IPS DF 6.9 (cell line): ENCODE measurements around the gene NPEPL1.

Experiments
- DNase-seq: peaks from one replicate; pipeline ENCODE4 v3.0.0-alpha.2; 2013; ENCODE audit warnings: low read depth, low spot score
- H3K27ac ChIP-seq: one replicate; pipeline ENCODE4 v1.5.1; 2013; ENCODE audit warnings: low read length, control low read depth
- H3K27me3 ChIP-seq: 2 replicates; pipeline ENCODE4 v1.6.1; 2013; ENCODE audit warnings: mild to moderate bottlenecking, low read length; ENCODE audit not compliant: control insufficient read depth, insufficient read depth
- H3K36me3 ChIP-seq: 2 replicates; pipeline ENCODE4 v1.6.1; 2013; ENCODE audit warnings: low read length; ENCODE audit not compliant: control insufficient read depth, insufficient read depth
- H3K4me1 ChIP-seq: 2 replicates; pipeline ENCODE4 v1.6.1; 2013; ENCODE audit warnings: low read length; ENCODE audit not compliant: control insufficient read depth, insufficient read depth
- H3K4me3 ChIP-seq: 2 replicates; pipeline ENCODE4 v1.5.1; 2013; ENCODE audit warnings: mild to moderate bottlenecking, low read length
- H3K9me3 ChIP-seq: 2 replicates; pipeline ENCODE4 v1.6.1; 2013; ENCODE audit warnings: low read length, inconsistent platforms; ENCODE audit not compliant: control insufficient read depth, insufficient read depth
- WGBS: extraction: QIAGEN DNeasy Blood & Tissue Kit; methylation state at CpG from one replicate; pipeline ENCODE4 v1.1.7; 2013; ENCODE audit warnings: mixed read lengths, missing lambda C conversion rate; ENCODE audit not compliant: insufficient read length, insufficient coverage; 5-methylcytosine and 5-hydroxymethylcytosine counted together

NPEPL1 gene

DNA sequence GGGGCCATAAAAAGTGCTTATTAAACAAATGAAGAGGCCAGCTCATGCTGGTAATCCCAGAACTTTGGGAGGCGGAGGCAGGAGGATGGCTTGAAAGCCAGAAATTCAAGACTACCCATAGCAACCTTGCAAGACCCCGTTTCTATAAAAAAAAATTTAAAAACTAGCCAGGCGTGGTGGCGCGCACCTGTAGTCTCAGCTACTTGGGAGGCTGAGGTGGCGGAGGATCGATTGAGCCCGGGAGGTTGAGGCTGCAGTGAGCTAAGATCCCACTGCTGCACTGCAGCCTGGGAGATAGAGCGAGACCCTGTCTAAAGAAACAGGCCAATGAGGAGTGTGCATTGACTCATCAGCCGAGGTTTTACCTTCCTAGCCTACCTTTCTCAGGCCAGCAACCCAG, 15.2 kb downstream of the NPEPL1 start:
- H3K4me3 ChIP-seq = no peak overlapping the region
- no peaks in the 10 kb centered on the region for H3K9me3 ChIP-seq
- no peak overlapping the region for H3K27ac ChIP-seq
- DNase-seq = no peak
- H3K36me3 ChIP-seq = peaks cover 7% of the 10 kb centered on the region
- H3K4me1 ChIP-seq = no peaks in the 10 kb centered on the region
- WGBS = no CpG with 5 or more reads among the region's 10 CpGs
- H3K27me3 ChIP-seq = no peaks in the 10 kb centered on the region

DNA sequence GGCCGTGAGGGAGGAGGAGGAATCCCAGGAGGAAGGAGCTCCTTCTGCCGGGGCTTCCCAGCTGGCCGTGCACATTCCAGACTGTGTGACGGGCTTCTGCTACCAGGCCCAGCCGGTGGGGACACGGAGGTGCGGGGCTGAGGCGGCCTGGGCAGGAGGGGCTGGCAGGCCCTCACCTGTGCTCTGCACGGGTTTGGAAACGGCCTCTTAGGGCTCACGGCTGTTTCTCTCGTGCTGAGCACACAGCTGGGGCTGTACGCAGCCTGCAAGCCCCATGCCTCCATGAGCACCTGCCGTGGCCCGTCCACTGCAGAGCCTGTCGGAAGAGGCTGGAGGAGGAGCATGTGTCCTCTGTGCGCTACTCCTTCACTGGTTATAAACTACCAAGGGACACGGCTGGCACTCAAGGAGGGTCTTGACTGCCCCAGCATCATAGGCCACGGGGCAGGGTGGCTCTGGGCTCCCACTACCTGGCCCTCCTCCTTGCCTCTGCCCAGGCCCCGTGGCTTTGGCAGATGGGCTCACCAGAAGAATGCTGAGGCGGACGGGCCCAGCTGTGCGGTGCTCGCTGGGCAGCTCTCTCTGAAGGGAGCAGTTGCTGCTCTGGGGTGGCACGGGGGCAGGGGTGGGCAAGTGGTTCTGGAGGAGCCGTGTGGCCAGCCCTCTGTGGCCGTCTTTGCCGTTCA, 15.8 kb downstream of the NPEPL1 start:
- no peak for DNase-seq
- H3K4me1 ChIP-seq = no peaks in the 10 kb centered on the region
- H3K36me3 ChIP-seq = peaks cover 5% of the 10 kb centered on the region
- no peaks in the 10 kb centered on the region for H3K9me3 ChIP-seq
- H3K27me3 ChIP-seq = no peaks in the 10 kb centered on the region
- H3K4me3 ChIP-seq = no peak overlapping the region
- H3K27ac ChIP-seq = no peak overlapping the region
- no CpG with 5 or more reads among the region's 28 CpGs for WGBS

DNA sequence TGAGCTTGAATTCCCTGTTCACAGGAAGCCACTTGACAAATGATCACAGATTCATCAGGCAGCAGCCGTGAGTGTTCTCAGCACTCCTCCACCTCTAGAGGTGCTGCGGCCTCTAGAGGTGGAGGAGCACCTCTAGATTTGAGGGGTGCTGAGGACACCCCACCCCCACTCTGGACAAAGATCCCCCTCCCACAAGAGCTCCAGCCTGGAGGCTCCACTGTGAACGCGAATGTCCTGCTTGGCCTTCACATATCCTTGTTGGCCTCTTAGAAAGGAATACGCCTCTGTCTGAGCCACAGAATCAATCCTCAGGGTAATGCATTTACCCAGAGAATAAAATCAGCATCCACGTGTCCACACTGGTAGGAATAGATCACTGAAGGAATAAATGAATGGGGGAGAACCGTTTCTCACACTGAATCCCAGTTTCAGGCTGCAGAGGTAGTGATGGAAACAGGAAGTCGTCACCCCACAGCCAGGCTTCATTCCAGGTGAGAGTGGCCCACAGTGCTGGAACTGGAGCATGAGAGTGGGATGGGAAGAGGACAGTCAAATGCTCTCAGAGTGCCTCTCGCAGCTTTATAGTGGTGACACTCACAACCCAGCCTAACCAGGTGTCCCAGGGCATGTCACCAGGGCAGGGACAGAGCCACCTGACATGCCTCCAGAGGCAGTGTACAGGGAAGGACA, 16.6 kb downstream of the NPEPL1 start:
- no peaks in the 10 kb centered on the region for H3K4me1 ChIP-seq

DNA sequence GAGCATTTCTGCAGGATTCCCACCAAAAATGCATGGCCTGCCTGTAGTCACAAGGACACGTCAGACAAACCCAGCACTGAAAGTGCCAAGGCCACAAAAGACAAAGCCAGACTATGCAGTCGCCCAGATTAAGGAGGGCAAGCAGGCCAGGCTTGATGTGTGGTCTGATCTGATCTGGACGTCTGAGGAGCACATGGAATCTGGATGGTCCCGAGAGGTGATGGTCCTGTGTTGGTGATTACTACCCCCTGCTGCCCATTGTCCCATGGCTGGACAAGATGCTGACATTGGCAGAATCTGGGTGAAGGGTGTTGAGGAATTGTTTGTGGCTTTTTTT, 17.1 kb downstream of the NPEPL1 start:
- no peaks in the 10 kb centered on the region for H3K9me3 ChIP-seq
- DNase-seq = no peak
- no peak overlapping the region for H3K27ac ChIP-seq
- no peaks in the 10 kb centered on the region for H3K27me3 ChIP-seq
- H3K36me3 ChIP-seq = peaks cover 2% of the 10 kb centered on the region; the same call in 1 of the 2 replicates
- WGBS = no CpG with 5 or more reads among the region's 4 CpGs
- H3K4me3 ChIP-seq = no peak overlapping the region
- no peaks in the 10 kb centered on the region for H3K4me1 ChIP-seq

More for the DNA sequence above, 16.6 kb downstream of the NPEPL1 start:
- Histone ChIP-seq H3K27me3 (no peaks in the 10 kb centered on the region), H3K9me3 (no peaks in the 10 kb centered on the region), H3K36me3 (peaks cover 2% of the 10 kb centered on the region; the same call in 1 of the 2 replicates), H3K4me3 (no peak overlapping the region), H3K27ac (no peak overlapping the region)
- DNase-seq = no peak
- WGBS = no CpG with 5 or more reads among the region's 9 CpGs

DNA sequence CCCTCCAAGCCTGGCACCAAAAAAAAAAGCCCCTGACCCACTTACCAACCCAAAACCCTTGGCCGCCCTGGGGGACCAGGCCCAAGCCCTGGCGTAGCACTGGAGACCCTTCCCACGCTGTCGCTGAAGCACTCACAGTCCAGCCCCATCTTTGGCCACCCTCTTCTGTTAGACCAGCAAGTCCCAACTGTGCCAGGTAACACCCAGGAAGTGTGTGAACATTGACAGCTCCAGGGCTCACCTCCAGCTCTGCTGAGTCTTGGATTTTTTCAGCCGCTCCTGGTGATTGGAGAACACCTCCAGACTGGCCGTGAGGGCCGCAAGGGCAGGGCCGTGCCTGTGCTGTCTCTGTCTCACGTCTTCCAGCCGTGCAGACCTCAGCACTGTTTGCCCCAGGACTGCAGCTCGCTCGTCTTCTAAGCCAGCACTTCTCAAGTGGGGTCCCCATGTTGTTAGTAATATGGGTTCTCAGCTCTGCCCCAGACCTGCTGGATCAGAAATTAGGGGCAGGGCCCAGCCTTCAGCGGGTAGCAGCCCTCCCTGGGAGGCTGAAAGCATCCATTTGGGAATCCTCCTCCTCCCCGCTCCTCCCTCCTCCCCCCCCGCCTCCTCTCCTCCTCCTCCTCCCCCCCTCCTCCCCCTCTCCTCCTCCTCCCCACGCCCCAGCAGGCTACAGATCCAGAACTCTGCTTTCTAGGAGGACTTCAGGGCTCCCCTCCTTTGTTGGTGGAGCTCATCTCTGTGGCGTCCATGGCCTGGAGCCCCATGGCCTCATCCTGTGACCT, 18.1 kb downstream of the NPEPL1 start:
- Histone ChIP-seq H3K27me3 (no peaks in the 10 kb centered on the region), H3K36me3 (peaks cover 2% of the 10 kb centered on the region; the same call in 1 of the 2 replicates), H3K9me3 (no peaks in the 10 kb centered on the region), H3K4me3 (no peak overlapping the region), H3K27ac (no peak overlapping the region), H3K4me1 (no peaks in the 10 kb centered on the region; the same call in 1 of the 2 replicates)
- no peak for DNase-seq
- WGBS = no CpG with 5 or more reads among the region's 17 CpGs

DNA sequence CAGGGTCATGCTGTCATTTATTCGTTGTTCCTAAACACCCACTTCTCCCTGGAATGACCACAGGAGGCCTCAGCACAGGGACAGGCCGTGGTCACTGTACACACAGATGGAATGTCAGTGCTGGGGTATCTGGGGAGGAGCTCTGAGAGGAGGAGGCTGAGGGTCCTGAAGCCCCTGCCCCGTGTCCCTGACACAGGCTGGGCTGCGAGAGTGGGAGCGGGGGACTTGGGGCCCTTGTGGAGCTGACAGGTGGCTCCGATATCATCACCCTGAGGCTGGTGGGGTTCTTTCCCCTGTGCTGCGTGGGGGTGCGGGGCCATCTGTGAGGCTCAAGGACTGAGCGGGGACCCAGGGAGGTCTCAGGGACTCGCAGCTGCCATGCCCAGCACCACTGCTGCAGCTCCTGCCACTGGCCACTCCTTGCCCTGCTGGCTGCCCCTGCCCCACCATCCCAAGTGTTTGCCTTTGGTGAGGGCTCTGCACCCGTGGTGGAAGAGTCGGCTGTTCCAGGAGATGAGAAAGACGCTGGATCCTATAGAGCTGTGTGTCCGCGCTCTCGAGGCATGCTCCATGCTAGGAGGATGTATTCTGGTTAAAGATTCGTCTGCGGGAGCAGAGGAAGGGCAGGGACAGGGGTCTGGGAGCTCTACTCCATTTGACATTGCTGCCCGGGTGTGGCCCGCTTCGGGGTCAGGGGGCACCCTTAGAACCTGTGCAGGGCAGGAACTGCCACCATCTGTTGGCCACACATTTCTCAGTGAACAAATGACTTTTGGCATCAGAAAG, 18.9 kb downstream of the NPEPL1 start:
- no peak overlapping the region; the same call in 1 of the 2 replicates for H3K4me3 ChIP-seq
- peaks cover 2% of the 10 kb centered on the region; the same call in 1 of the 2 replicates for H3K36me3 ChIP-seq
- no peak for DNase-seq
- WGBS = no CpG with 5 or more reads among the region's 21 CpGs
- no peaks in the 10 kb centered on the region for H3K27me3 ChIP-seq
- H3K27ac ChIP-seq = no peak overlapping the region
- no peaks in the 10 kb centered on the region for H3K9me3 ChIP-seq
- no peaks in the 10 kb centered on the region; the same call in 1 of the 2 replicates for H3K4me1 ChIP-seq

DNA sequence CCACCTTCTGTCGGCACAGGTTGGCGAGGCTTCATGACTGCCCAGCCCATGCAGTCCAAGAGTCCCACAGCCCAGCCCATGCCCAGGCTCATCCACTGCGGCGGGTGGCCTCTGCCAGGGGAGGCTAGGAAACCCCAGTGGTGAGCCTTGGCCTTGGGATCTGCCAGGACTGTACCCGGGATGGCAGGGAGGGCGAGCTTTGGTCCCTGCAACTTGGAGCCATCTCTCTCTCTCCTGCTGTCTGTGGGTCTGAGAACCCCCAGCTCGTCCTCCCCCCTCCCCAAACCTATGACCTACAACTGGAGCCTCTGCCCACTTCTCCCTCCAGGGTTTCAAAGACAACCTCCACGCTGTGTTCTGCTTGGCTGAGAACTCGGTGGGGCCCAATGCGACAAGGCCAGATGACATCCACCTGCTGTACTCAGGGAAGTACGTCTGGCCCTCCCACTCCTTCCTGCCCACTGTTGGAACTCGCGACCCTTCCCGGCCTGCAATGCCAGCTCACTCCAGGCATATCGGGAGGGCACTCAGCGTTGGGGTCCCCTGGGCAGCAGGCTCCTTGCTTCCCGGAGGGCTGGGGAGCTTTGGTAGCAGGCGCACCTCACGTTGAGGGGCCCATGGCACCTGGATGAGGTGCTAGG, 19.7 kb downstream of the NPEPL1 start:
- H3K4me1 ChIP-seq = no peaks in the 10 kb centered on the region; the same call in 1 of the 2 replicates
- WGBS = no CpG with 5 or more reads among the region's 19 CpGs
- H3K36me3 ChIP-seq = peaks cover 2% of the 10 kb centered on the region; the same call in 1 of the 2 replicates
- H3K27ac ChIP-seq = no peak overlapping the region
- H3K4me3 ChIP-seq = no peak overlapping the region
- H3K9me3 ChIP-seq = no peaks in the 10 kb centered on the region
- no peak for DNase-seq
- no peaks in the 10 kb centered on the region for H3K27me3 ChIP-seq

DNA sequence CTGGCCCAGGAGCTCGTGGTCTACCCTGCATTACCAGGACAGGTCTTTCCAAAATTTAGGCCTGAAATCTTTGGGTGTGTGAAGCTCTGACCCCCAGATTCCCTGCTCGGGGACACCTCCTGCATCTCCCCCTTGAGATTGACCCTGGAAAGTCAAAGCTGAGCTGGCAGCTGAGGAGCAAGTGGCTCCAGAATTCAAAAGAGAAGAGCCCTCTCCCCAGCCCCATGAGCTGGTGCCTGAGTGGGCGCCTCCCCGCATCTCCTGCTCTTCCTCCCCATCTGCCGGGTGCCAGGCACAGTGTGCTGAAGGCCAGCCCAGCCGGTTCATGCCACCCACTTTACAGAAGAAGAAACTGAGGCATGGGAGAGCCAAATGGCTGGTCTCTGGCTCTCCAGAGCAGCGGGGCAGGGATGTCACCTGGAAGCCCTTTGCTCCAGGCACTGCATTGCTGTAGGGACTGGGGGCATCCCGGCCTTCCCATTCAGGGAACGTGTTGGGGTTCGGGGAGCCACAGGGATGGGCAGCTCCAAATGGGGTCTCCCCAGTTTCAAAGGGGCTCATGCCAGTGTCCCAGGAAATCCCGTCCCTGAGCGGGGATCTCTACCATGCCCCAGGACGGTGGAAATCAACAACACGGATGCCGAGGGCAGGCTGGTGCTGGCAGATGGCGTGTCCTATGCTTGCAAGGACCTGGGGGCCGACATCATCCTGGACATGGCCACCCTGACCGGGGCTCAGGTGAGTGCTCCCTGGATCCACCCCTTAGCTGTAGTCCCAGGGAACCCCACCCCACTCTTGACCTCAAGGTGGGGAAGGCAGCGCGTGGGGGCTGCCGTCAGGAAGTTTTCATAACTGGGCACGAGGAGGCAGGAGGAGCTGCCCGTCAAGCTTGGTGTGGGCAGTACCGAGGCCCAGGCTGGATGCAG, 20.5 kb downstream of the NPEPL1 start:
- H3K27ac ChIP-seq = no peak overlapping the region
- WGBS = no CpG with 5 or more reads among the region's 24 CpGs
- DNase-seq = no peak

DNA sequence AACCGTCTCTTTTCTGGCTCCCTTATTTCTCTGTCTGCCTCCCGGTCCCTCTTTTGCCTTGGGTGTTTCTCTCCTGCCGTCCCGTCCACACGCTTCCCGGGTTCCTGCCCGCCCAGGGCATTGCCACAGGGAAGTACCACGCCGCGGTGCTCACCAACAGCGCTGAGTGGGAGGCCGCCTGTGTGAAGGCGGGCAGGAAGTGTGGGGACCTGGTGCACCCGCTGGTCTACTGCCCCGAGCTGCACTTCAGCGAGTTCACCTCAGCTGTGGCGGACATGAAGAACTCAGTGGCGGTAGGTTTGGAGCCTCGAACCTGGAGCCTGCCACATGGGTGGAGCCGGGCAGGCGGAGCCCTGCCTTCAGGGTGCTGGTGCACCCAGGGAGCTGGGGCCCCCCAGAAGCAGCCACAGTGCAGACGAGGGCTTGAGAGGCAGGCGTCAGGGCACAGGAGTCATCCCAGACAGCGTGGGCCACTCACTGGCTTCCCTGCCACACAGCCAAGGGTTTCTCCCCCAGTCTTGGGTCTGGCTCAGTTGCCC, 21.3 kb downstream of the NPEPL1 start:
- no peaks in the 10 kb centered on the region; the same call in 1 of the 2 replicates for H3K4me1 ChIP-seq
- no CpG with 5 or more reads among the region's 24 CpGs for WGBS

More for the DNA sequence above, 20.5 kb downstream of the NPEPL1 start:
- H3K9me3 ChIP-seq = no peaks in the 10 kb centered on the region
- H3K36me3 ChIP-seq = peaks cover 2% of the 10 kb centered on the region; the same call in 1 of the 2 replicates
- no peak overlapping the region for H3K4me3 ChIP-seq
- H3K27me3 ChIP-seq = no peaks in the 10 kb centered on the region
- no peaks in the 10 kb centered on the region; the same call in 1 of the 2 replicates for H3K4me1 ChIP-seq

More for the DNA sequence above, 21.3 kb downstream of the NPEPL1 start:
- Histone ChIP-seq H3K27ac (no peak overlapping the region), H3K27me3 (no peaks in the 10 kb centered on the region), H3K36me3 (peaks cover 2% of the 10 kb centered on the region; the same call in 1 of the 2 replicates), H3K4me3 (no peak overlapping the region), H3K9me3 (no peaks in the 10 kb centered on the region)
- DNase-seq = no peak
